Measurements from ENCODE around the gene ZNF514. TPM values are rescaled to one million over a fixed set of nuclear protein-coding genes. Genes with fewer than 3 reads are reported as not detected.

The ZNF514 gene
- total and polyA plus RNA-seq, 2 donors (not counting 1 experiment from before 2014, with no cell fraction given) = 15.5 to 37.0 TPM

DNA sequence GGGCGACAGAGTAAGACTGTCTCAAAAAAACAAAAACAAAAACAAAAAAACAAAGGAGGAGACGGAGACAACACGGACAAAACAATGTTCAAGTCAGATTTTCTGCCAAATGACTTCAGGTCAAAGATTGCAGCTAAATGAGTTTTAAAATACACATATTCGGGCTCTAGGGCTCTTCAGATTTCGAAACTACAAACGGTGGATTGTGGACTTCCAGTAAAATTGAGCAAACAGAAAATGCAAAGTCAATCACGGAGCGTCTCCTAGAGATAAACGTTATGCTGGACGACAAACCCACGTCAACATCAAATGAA is 38.6 kb downstream of the ZNF514 start:
- Histone ChIP-seq H3K79me2 (ENCODE audit: control insufficient read depth, insufficient read depth, low read length) (peaks cover 32% of the 10 kb centered on the region), H3K4me2 (replicated peaks; ENCODE audit: low read depth, low read length, poor library complexity, severe bottlenecking) (peak overlapping the region; percentile 90), H3K9ac (ENCODE audit: low read length) (peak overlapping the region; percentile 87), H2AFZ (ENCODE audit: insufficient read depth, low read depth, low read length, poor library complexity, severe bottlenecking) (peak overlapping the region; percentile 97), H3K9me3 (ENCODE audit: control extremely low read depth in 1 of 3, control insufficient read depth in 2 of 3, insufficient read depth in 1 of 3, low read length in 2 of 3) (no peaks in the 10 kb centered on the region), H3K4me1 (ENCODE audit: control insufficient read depth in 2 of 2, insufficient read depth in 2 of 2, low read length in 2 of 2) (peaks cover 22 to 29% of the 10 kb centered on the region in 2 donors), H3K4me3 (ENCODE audit: control extremely low read depth in 1 of 5, extremely low read depth in 1 of 5, insufficient read depth in 1 of 5, low read depth in 2 of 5, low read length in 4 of 5) (peak overlapping the region; percentile 67 to 98 (median 93)), H3K27me3 (replicated peaks in 1 of 4; ENCODE audit: control extremely low read depth in 1 of 4, control insufficient read depth in 3 of 4, insufficient read depth in 4 of 4, low read length in 3 of 4) (no peaks in the 10 kb centered on the region), H4K20me1 (ENCODE audit: control insufficient read depth, insufficient read depth, low read length, poor library complexity, severe bottlenecking) (peaks cover 9% of the 10 kb centered on the region), H3K36me3 (replicated peaks in 1 of 2; ENCODE audit: control extremely low read depth in 1 of 2, control insufficient read depth in 1 of 2, extremely low read depth in 1 of 2, insufficient read depth in 2 of 2, low read length in 1 of 2) (peaks cover 2 to 4% of the 10 kb centered on the region in 2 experiments), H3K27ac (ENCODE audit: low read length in 2 of 2) (peak overlapping the region in 1 of 2 donors; percentile 94)
- Mint-ChIP-seq H3K9me3 (ENCODE audit: insufficient read depth) (no peaks in the 10 kb centered on the region), H3K4me1 (peaks cover 42% of the 10 kb centered on the region), H3K27me3 (no peaks in the 10 kb centered on the region), H3K4me3 (peak overlapping the region; percentile 95), H3K27ac (peak overlapping the region; percentile 95)
- WGBS (ENCODE audit: insufficient coverage) = 0% methylated on average over 10 of the region's 11 CpGs
- ATAC-seq (ENCODE audit: low read depth) (no peak), DNase-seq (peak; percentile 14)
- ChIA-PET POLR2A (interaction anchor here (1.3 to 2.9 kb wide), 2 partner anchors 38 to 44 kb away, joined by 4 to 16 read pairs; partner anchors contain the start of genes ZNF2 and ZNF514), CTCF (interaction anchor here (0.8 to 3.6 kb wide), 4 partner anchors 34 to 45 kb away, joined by 3 to 16 read pairs (median 8); partner anchors contain the start of genes ZNF2 and ZNF514)
- intact Hi-C loops (cut with micrococcal nuclease) = loop anchor here (2.0 kb wide), 1 partner anchor 282 kb away; the partner anchor contains the start of gene FAHD2A
- TF ChIP-seq EZH2 (IDR thresholded peaks at IDR 0.05; ENCODE audit: borderline replicate concordance, insufficient read depth, low read depth, low read length, poor library complexity, severe bottlenecking) (no peak), CTCF (IDR thresholded peaks at IDR 0.05) (no peak)

GRCh38 chr2:95115418-95115817 is 44.2 kb downstream of the ZNF514 start:
- H3K4me3 Mint-ChIP-seq = no peak overlapping the region
- ChIA-PET POLR2A (no interaction called here), CTCF (interaction anchor here (0.9 to 2.6 kb wide), 6 partner anchors 12 to 93 kb away, joined by 3 to 12 read pairs (median 4); partner anchors contain the start of gene ZNF514)
- DNase-seq (peak; percentile 64), ATAC-seq (ENCODE audit: low read depth) (peak; percentile 87)
- H3K9me3 Mint-ChIP-seq (ENCODE audit: insufficient read depth) = no peaks in the 10 kb centered on the region
- H3K27ac Mint-ChIP-seq = no peak overlapping the region
- peaks cover 14 to 39% of the 10 kb centered on the region in 2 experiments for H3K36me3 ChIP-seq (replicated peaks in 1 of 2; ENCODE audit: control extremely low read depth in 1 of 2, control insufficient read depth in 1 of 2, extremely low read depth in 1 of 2, insufficient read depth in 2 of 2, low read length in 1 of 2)
- TF ChIP-seq EZH2 (IDR thresholded peaks at IDR 0.05; ENCODE audit: borderline replicate concordance, insufficient read depth, low read depth, low read length, poor library complexity, severe bottlenecking) = no peak
- TF ChIP-seq CTCF (IDR thresholded peaks at IDR 0.05) = peak; percentile 77
- 37% methylated on average over 4 of the region's 7 CpGs for WGBS (ENCODE audit: insufficient coverage)
- peaks cover 21% of the 10 kb centered on the region for H3K79me2 ChIP-seq (ENCODE audit: control insufficient read depth, insufficient read depth, low read length)
- H3K9me3 ChIP-seq (ENCODE audit: control extremely low read depth in 1 of 3, control insufficient read depth in 2 of 3, insufficient read depth in 1 of 3, low read length in 2 of 3) = no peaks in the 10 kb centered on the region
- H3K4me1 Mint-ChIP-seq = peaks cover 33% of the 10 kb centered on the region
- H3K9ac ChIP-seq (ENCODE audit: low read length) = no peak overlapping the region
- no peak overlapping the region for H3K4me3 ChIP-seq (ENCODE audit: control extremely low read depth in 1 of 5, extremely low read depth in 1 of 5, insufficient read depth in 1 of 5, low read depth in 2 of 5, low read length in 4 of 5)
- intact Hi-C loops (cut with micrococcal nuclease) = loop anchor here (1.0 to 2.0 kb wide), 2 partner anchors 38 to 93 kb away; no protein-coding TSS in a partner anchor
- H3K4me1 ChIP-seq (ENCODE audit: control insufficient read depth in 2 of 2, insufficient read depth in 2 of 2, low read length in 2 of 2) = peaks cover 9 to 13% of the 10 kb centered on the region in 2 donors
- H3K27ac ChIP-seq (ENCODE audit: low read length in 2 of 2) = no peak overlapping the region
- H4K20me1 ChIP-seq (ENCODE audit: control insufficient read depth, insufficient read depth, low read length, poor library complexity, severe bottlenecking) = peaks cover 9% of the 10 kb centered on the region
- no peak overlapping the region for H2AFZ ChIP-seq (ENCODE audit: insufficient read depth, low read depth, low read length, poor library complexity, severe bottlenecking)
- peak overlapping the region; percentile 3 for H3K4me2 ChIP-seq (replicated peaks; ENCODE audit: low read depth, low read length, poor library complexity, severe bottlenecking)
- H3K27me3 Mint-ChIP-seq = no peaks in the 10 kb centered on the region
- H3K27me3 ChIP-seq (replicated peaks in 1 of 4; ENCODE audit: control extremely low read depth in 1 of 4, control insufficient read depth in 3 of 4, insufficient read depth in 4 of 4, low read length in 3 of 4) = no peaks in the 10 kb centered on the region
